HG02610 (cell line): ENCODE measurements around the gene RAD51B.

Experiments used
- ATAC-seq: cut with Tn5 transposase; IDR thresholded peaks from one replicate; pipeline ENCODE4 v1.9.1; 2021; ENCODE audit warnings: mild to moderate bottlenecking, moderate library complexity; ENCODE audit not compliant: unreplicated experiment

The RAD51B gene

GRCh38 chr14:68616221-68616902, 796.8 kb downstream of the RAD51B start:
- no peak for ATAC-seq

DNA sequence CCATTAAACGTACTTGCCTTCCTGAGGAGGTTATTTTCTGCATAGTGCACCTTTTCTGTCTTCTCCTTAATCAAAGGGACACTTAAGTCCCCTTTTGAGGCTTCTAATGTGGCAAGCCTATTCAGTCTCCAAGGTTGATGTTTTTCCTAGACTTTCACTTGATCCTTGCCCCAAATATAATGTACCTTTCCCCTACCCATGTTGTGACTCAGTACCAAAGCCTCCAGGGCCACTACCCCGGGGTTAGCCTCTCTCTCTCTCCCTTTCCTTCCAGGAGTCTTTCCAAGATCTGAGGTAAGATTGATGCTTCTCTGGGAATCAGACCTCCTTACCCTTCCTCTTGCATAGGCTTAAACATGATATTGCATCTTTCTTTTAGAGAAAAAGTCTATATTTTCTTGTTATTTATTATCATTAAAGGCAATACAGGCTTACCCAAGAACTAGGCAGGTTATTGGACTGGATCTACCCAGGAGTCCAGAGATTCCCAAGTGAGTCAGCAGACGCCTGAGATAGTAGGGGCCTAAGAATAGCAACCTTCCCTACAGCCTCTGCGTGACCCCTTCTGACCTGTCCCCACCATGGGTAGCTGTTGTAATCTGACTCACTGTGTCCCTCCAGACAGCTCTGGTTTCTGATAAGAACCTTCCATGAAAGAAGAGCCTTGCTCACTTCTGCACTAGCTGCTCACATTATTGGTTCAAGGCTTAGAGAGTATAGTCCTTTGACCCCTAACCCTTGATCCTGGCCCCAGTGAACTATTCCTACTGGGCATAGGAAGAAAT, 800.4 kb downstream of the RAD51B start:
- ATAC-seq: no peak

DNA sequence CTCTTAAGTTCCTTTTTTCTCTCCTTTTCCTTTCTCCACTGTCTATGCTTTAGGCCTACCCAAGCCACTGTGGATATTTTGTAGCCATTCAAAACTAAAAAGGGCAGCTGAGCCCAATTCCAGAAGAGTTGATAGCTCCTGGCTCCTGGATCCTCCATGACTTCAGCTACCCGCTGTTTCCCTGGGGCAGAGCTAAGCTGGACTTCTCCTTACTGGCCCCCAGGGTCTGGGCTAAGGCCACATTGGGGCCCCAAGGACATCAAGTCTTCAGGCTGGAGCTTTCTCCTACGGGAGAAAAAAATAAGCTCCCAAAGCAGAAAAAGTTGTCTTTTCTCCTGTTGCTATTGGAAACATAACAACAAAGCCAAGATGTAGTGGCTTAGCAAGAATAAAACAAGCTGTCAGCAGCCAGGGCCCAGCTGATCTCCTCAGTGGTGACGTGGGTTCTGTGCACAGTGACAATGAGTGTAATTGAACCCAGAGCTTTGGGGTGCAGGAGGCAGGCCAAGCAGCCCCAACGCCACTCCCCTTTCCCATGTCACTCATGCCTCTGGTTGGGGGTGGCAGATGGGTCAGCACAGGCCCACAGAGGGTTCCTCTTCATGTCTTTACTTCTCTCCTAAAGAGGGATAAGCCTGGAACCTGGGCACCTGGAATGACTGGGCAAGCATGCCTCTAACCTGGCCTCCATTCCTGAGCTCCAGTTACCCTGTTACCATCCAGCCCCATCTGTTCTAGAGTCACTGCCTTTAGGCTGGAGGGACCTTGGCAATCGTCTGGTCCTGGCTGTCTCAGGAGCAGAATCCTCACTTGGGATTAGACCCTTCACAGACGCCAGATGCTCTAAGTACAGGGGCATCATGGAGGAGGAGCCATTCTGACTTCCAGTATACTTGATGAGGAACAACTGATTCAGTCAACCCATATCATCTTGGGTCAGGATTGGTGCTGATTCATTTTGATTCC, 802.1 kb downstream of the RAD51B start:
- ATAC-seq: no peak

GRCh38 chr14:68622856-68623255, 803.3 kb downstream of the RAD51B start:
- no peak for ATAC-seq

GRCh38 chr14:68623307-68623706, 803.7 kb downstream of the RAD51B start:
- no peak for ATAC-seq

DNA sequence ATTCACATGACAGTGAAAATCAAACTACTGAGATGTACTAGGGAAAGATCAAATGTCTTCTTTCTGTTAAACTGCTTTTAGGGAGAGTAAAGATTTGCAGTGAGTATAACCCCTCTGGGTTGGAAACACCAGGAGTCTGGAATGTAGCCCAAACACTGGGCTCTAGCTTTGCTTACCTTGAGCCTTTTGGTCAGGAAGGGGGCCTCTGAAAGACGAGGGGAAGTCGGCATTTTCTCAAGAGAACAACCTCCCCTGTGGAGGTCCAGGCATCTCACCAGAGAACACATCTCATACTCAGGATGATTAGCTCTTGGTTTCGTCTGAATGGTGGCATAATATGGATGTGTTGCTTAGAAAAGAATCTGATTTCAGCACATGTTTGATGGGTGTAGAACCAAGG, 804.2 kb downstream of the RAD51B start:
- ATAC-seq: no peak

- no peak for ATAC-seq
Measured at GRCh38 chr14:68624541-68625220, 805.1 kb downstream of the RAD51B start.

- ATAC-seq: no peak
Measured at GRCh38 chr14:68625366-68626090, 805.9 kb downstream of the RAD51B start.

- no peak for ATAC-seq
Measured at GRCh38 chr14:68626386-68626785, 806.8 kb downstream of the RAD51B start.

GRCh38 chr14:68627050-68627867, 807.7 kb downstream of the RAD51B start:
- ATAC-seq: no peak

GRCh38 chr14:68627868-68628604, 808.5 kb downstream of the RAD51B start:
- ATAC-seq: no peak

DNA sequence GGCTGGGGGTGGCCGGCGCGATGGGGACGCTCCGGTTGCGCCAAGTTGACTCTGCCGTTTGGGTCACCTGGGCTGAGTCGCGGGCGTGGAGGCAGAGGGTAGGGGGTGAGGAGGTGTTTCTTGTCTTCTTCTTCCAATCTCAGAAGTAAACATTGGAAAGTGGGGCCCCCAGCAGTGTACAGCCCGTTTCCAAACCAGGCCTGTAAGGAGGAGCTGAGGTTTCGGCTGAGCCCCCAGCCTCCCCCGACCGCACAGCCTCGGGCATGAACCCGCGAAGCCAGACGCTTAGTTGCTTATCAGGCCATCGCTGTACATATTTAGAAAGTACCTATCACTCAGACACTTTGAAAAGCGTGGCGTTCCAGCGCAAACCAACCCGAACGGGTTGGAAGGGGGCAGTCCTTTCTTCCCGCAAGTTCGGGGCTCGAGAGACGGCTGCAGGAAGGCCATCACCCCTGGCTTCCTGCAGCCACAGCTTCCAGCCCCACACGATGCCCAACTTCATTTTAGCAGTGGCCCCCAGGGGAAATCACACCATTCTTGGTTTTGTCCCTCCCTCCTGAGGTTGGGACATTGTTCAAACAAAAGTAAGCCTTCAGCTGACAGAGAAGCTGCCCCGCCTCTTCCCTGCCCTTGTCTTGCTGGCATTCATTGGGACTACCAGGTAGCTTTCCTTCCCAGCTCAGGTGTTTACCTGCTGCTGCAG, 809.2 kb downstream of the RAD51B start:
- ATAC-seq: no peak

GRCh38 chr14:68630081-68630571, 810.5 kb downstream of the RAD51B start:
- ATAC-seq: no peak

GRCh38 chr14:68630611-68631393, 811.2 kb downstream of the RAD51B start:
- ATAC-seq: no peak

DNA sequence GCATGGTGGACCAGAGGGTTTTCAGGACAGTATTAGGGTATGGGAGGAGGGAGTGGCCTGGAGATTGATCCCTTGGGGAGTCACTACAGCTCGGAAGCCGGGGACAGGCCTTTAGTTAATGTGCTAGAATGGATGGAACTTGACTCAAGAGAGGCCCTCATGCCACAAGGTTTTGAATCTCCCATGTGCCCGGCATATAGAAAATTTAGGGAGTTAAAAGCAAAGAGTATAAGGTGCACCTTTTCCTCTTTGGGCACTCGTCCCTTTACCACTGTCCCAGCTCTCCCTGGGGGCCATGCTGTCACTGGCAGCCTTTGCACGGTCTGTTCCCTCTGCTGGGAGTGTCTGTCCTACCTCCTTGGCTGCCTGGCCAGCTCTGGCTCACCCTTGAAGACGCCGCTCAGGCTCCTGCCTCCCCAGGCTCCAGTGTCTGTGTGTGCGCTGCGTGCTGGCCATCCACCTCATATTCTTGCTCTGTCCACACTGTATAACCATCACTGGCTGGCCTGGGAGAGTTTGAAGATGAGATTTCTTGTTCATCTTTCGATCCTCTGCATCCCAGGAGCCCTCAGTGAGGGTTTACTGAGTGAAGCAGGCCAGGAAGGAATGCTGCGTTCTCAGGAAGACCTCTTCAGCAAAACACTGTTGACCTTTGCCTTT, 811.9 kb downstream of the RAD51B start:
- no peak for ATAC-seq
